Glomerular endothelial cell (primary cell): Measurements from ENCODE around the gene TROAP. TPM values are rescaled to one million over a fixed set of nuclear protein-coding genes. Genes with fewer than 3 reads are reported as not detected.
"Not testable (repeated sequence)": the region's sequence is repeated elsewhere in the genome, so short reads cannot be mapped to it uniquely, and the experiment has no call there.

Source experiments
- DNase-seq: peaks from one replicate; pipeline ENCODE4 v3.0.0-alpha.2; 2011; ENCODE audit warnings: low read depth, low spot score; ENCODE audit errors: extremely low read depth
- total RNA-seq: library from RNA; depleted of rRNA; stranded (reverse); fragments of >200 nt; gene quantifications from 2 replicates; pipeline ENCODE4 v1.2.3, GENCODE V29; 2015

The TROAP gene
- total RNA-seq, 1 donor from 2014 or later, result 11.4 TPM

- no peak for DNase-seq
These were observed 4.8 kb downstream of the TROAP start for GRCh38 chr12:49327887-49328286.

GRCh38 chr12:49328816-49329215 is 5.8 kb downstream of the TROAP start:
- no peak for DNase-seq

GRCh38 chr12:49330032-49330619 is 7.1 kb downstream of the TROAP start:
- DNase-seq, result no peak

GRCh38 chr12:49330631-49331379 is 7.8 kb downstream of the TROAP start:
- DNase-seq, result no peak

- DNase-seq, result no peak
These were observed 8.5 kb downstream of the TROAP start for GRCh38 chr12:49331380-49332222.

GRCh38 chr12:49332441-49332861 is 9.4 kb downstream of the TROAP start:
- DNase-seq, result no peak

- DNase-seq, result no peak
These were observed 9.9 kb downstream of the TROAP start for GRCh38 chr12:49332891-49333371.

GRCh38 chr12:49333778-49334177 is 10.7 kb downstream of the TROAP start:
- not testable (repeated sequence) for DNase-seq

GRCh38 chr12:49334226-49334625 is 11.2 kb downstream of the TROAP start:
- no peak for DNase-seq

- no peak for DNase-seq
These were observed 11.6 kb downstream of the TROAP start for GRCh38 chr12:49334681-49335080.

- no peak for DNase-seq
These were observed 12.3 kb downstream of the TROAP start for GRCh38 chr12:49335118-49335954.

GRCh38 chr12:49335955-49336644 is 13.0 kb downstream of the TROAP start:
- no peak for DNase-seq

- no peak for DNase-seq
These were observed 13.9 kb downstream of the TROAP start, which contains the start of gene C1QL4 for GRCh38 chr12:49336645-49337584. Gene C1QL4, minus strand, starts transcription at chr12:49337188. Its CDS starts 711 bp downstream, at chr12:49336477.

GRCh38 chr12:49338830-49339463 is 15.9 kb downstream of the TROAP start:
- no peak for DNase-seq

- DNase-seq, result no peak
These were observed 16.4 kb downstream of the TROAP start for GRCh38 chr12:49339464-49339861.

- no peak for DNase-seq
These were observed 17.2 kb downstream of the TROAP start for GRCh38 chr12:49340095-49340870.

GRCh38 chr12:49340971-49341776 is 18.1 kb downstream of the TROAP start:
- no peak for DNase-seq
